Muscle of arm (tissue), 12 donors: ENCODE measurements around the gene DNLZ. TPM values are rescaled to one million over a fixed set of nuclear protein-coding genes. Genes with fewer than 3 reads are reported as not detected.

ENCODE experiments used
- DNase-seq: peaks from one replicate; pipeline ENCODE4 v3.0.0-alpha.2; 2013
- polyA plus RNA-seq, 12 donors: library from polyadenylated mRNA; unstranded; fragments of 120-200 nt; gene quantifications; one replicate each; pipeline ENCODE4 v1.2.1, GENCODE V29; 2013; ENCODE audit not compliant: insufficient read length in 12 of 12

Gene DNLZ
- polyA plus RNA-seq, 12 donors = 4.5 to 16.7 (median 9.1) TPM; not detected in 2

GRCh38 chr9:136345281-136346156 is 18.0 kb downstream of the DNLZ start:
- no peak for DNase-seq

- no peak for DNase-seq
These were observed 18.8 kb downstream of the DNLZ start for GRCh38 chr9:136344544-136345280.

- no peak for DNase-seq
These were observed 19.7 kb downstream of the DNLZ start for GRCh38 chr9:136343884-136344269.

- no peak for DNase-seq
These were observed 20.2 kb downstream of the DNLZ start for GRCh38 chr9:136343121-136343883.

GRCh38 chr9:136342181-136343120 is 21.1 kb downstream of the DNLZ start:
- no peak for DNase-seq

GRCh38 chr9:136341769-136342168 is 21.8 kb downstream of the DNLZ start:
- DNase-seq = no peak

- no peak for DNase-seq
These were observed 22.4 kb downstream of the DNLZ start for GRCh38 chr9:136341042-136341655.

- DNase-seq = no peak
These were observed 23.0 kb downstream of the DNLZ start for GRCh38 chr9:136340356-136341041.

- DNase-seq = no peak
These were observed 23.6 kb downstream of the DNLZ start for GRCh38 chr9:136339958-136340310.

GRCh38 chr9:136339173-136339957 is 24.2 kb downstream of the DNLZ start:
- DNase-seq = no peak

- no peak for DNase-seq
These were observed 25.0 kb downstream of the DNLZ start for GRCh38 chr9:136338511-136338910.

- no peak for DNase-seq
These were observed 25.8 kb downstream of the DNLZ start for GRCh38 chr9:136337416-136338395.

- DNase-seq = no peak
These were observed 26.7 kb downstream of the DNLZ start for GRCh38 chr9:136336881-136337280.

- no peak for DNase-seq
These were observed 27.2 kb downstream of the DNLZ start for GRCh38 chr9:136336156-136336870.

- DNase-seq = no peak
These were observed 28.0 kb downstream of the DNLZ start for GRCh38 chr9:136335296-136336155.

GRCh38 chr9:136334541-136334940 is 29.0 kb downstream of the DNLZ start:
- no peak for DNase-seq
